ENCODE data around the gene FGF1. TPM values are rescaled to one million over a fixed set of nuclear protein-coding genes. Genes with fewer than 3 reads are reported as not detected.

FGF1 gene
- polyA plus RNA-seq, 3 donors: not detected

GRCh38 chr5:142688281-142688989, 2.5 kb upstream of the FGF1 start:
- WGBS (ENCODE audit: insufficient coverage): 100% methylated on average over 3 of the region's 7 CpGs

GRCh38 chr5:142686968-142687367, 1.1 kb upstream of the FGF1 start:
- no peaks in the 10 kb centered on the region for H3K4me1 ChIP-seq (ENCODE audit: control insufficient read depth in 1 of 2, insufficient read depth in 2 of 2, low read length in 2 of 2)
- no peak overlapping the region for H3K9ac ChIP-seq (ENCODE audit: insufficient read depth, low read length, poor library complexity, severe bottlenecking)
- no peak for TF ChIP-seq CTCF (IDR thresholded peaks at IDR 0.05)
- no peak overlapping the region for H3K27ac ChIP-seq (ENCODE audit: low read depth in 1 of 2, low read length in 2 of 2)
- H2AFZ ChIP-seq (ENCODE audit: insufficient read depth, low read depth, low read length, poor library complexity, severe bottlenecking): no peak overlapping the region
- no peak overlapping the region for H3K4me3 Mint-ChIP-seq
- H3K27me3 ChIP-seq (ENCODE audit: control insufficient read depth in 2 of 2, insufficient read depth in 2 of 2, low read length in 2 of 2): no peaks in the 10 kb centered on the region
- H3K9me3 ChIP-seq (replicated peaks in 1 of 2; ENCODE audit: control insufficient read depth in 1 of 2, insufficient read depth in 1 of 2, low read length in 2 of 2): no peaks in the 10 kb centered on the region
- H3K79me2 ChIP-seq (ENCODE audit: insufficient read depth, low read length): no peaks in the 10 kb centered on the region
- DNase-seq: no peak
- WGBS (ENCODE audit: insufficient coverage): 91% methylated on average over 3 of the region's 4 CpGs
- peaks cover 5 to 10% (median 9%) of the 10 kb centered on the region in 3 donors for H3K27me3 Mint-ChIP-seq (ENCODE audit: low read depth in 3 of 3)
- no peaks in the 10 kb centered on the region for H3K36me3 ChIP-seq (replicated peaks in 1 of 2; ENCODE audit: control insufficient read depth in 1 of 2, insufficient read depth in 2 of 2, low read length in 2 of 2)
- H3K27ac Mint-ChIP-seq: no peak overlapping the region
- no peaks in the 10 kb centered on the region for H3K36me3 Mint-ChIP-seq
- H3K4me3 ChIP-seq (replicated peaks in 1 of 3; ENCODE audit: low read depth in 2 of 3, low read length in 3 of 3): no peak overlapping the region
- no peaks in the 10 kb centered on the region for H4K20me1 ChIP-seq (ENCODE audit: insufficient read depth, low read length)
- intact Hi-C loops (cut with micrococcal nuclease): no loop called here
- no peak overlapping the region for H3K4me2 ChIP-seq (replicated peaks; ENCODE audit: extremely low read depth, low read length, poor library complexity, severe bottlenecking)
- no peaks in the 10 kb centered on the region for H3K4me1 Mint-ChIP-seq
- H3K9me3 Mint-ChIP-seq: peaks cover 0 to 3% (median 0%) of the 10 kb centered on the region in 7 donors

More at GRCh38 chr5:142688281-142688989, 2.5 kb upstream of the FGF1 start:
- no peaks in the 10 kb centered on the region for H3K79me2 ChIP-seq (ENCODE audit: insufficient read depth, low read length)
- H3K4me1 ChIP-seq (ENCODE audit: control insufficient read depth in 1 of 2, insufficient read depth in 2 of 2, low read length in 2 of 2): no peaks in the 10 kb centered on the region
- Mint-ChIP-seq H3K36me3 (no peaks in the 10 kb centered on the region), H3K9me3 (peaks cover 0 to 3% (median 0%) of the 10 kb centered on the region in 7 donors), H3K27me3 (ENCODE audit: low read depth in 3 of 3) (peaks cover 5 to 10% (median 10%) of the 10 kb centered on the region in 3 donors), H3K27ac (no peak overlapping the region), H3K4me3 (no peak overlapping the region), H3K4me1 (peaks cover 4% of the 10 kb centered on the region)
- intact Hi-C loops (cut with micrococcal nuclease): no loop called here
- no peak overlapping the region for H3K4me3 ChIP-seq (replicated peaks in 1 of 3; ENCODE audit: low read depth in 2 of 3, low read length in 3 of 3)
- no peak overlapping the region for H3K27ac ChIP-seq (ENCODE audit: low read depth in 1 of 2, low read length in 2 of 2)
- no peak overlapping the region for H2AFZ ChIP-seq (ENCODE audit: insufficient read depth, low read depth, low read length, poor library complexity, severe bottlenecking)
- no peak for TF ChIP-seq CTCF (IDR thresholded peaks at IDR 0.05)
- H3K9me3 ChIP-seq (replicated peaks in 1 of 2; ENCODE audit: control insufficient read depth in 1 of 2, insufficient read depth in 1 of 2, low read length in 2 of 2): no peaks in the 10 kb centered on the region
- H4K20me1 ChIP-seq (ENCODE audit: insufficient read depth, low read length): no peaks in the 10 kb centered on the region
- no peaks in the 10 kb centered on the region for H3K27me3 ChIP-seq (ENCODE audit: control insufficient read depth in 2 of 2, insufficient read depth in 2 of 2, low read length in 2 of 2)
- H3K4me2 ChIP-seq (replicated peaks; ENCODE audit: extremely low read depth, low read length, poor library complexity, severe bottlenecking): no peak overlapping the region
- DNase-seq: no peak
- no peak overlapping the region for H3K9ac ChIP-seq (ENCODE audit: insufficient read depth, low read length, poor library complexity, severe bottlenecking)
- no peaks in the 10 kb centered on the region for H3K36me3 ChIP-seq (replicated peaks in 1 of 2; ENCODE audit: control insufficient read depth in 1 of 2, insufficient read depth in 2 of 2, low read length in 2 of 2)

Measured in CD14-positive monocyte (primary cell).